GM18909 (cell line): ENCODE results near the gene ASXL2.

Experiments
- ATAC-seq: cut with Tn5 transposase; IDR thresholded peaks from one replicate; pipeline ENCODE4 v1.9.1; 2021; ENCODE audit warnings: mild to moderate bottlenecking; ENCODE audit not compliant: unreplicated experiment, poor library complexity

The ASXL2 gene

GRCh38 chr2:25809646-25810045, 68.6 kb downstream of the ASXL2 start:
- no peak for ATAC-seq

- ATAC-seq = no peak
Measured at GRCh38 chr2:25808006-25808383, 70.3 kb downstream of the ASXL2 start.

GRCh38 chr2:25806941-25807340, 71.3 kb downstream of the ASXL2 start:
- no peak for ATAC-seq

- no peak for ATAC-seq
Measured at GRCh38 chr2:25805987-25806386, 72.3 kb downstream of the ASXL2 start.

GRCh38 chr2:25804338-25804737, 73.9 kb downstream of the ASXL2 start:
- no peak for ATAC-seq

GRCh38 chr2:25799301-25799700, 79.0 kb downstream of the ASXL2 start:
- no peak for ATAC-seq

GRCh38 chr2:25797620-25798488, 80.4 kb downstream of the ASXL2 start:
- no peak for ATAC-seq

GRCh38 chr2:25794544-25795276, 83.6 kb downstream of the ASXL2 start:
- peak; percentile 62 for ATAC-seq

GRCh38 chr2:25790074-25790790, 88.1 kb downstream of the ASXL2 start:
- ATAC-seq = no peak

GRCh38 chr2:25788457-25788856, 89.8 kb downstream of the ASXL2 start:
- ATAC-seq = no peak

GRCh38 chr2:25787020-25787419, 91.3 kb downstream of the ASXL2 start:
- no peak for ATAC-seq

GRCh38 chr2:25784404-25784803, 93.9 kb downstream of the ASXL2 start:
- ATAC-seq = no peak

- no peak for ATAC-seq
Measured at GRCh38 chr2:25777077-25777476, 101.2 kb downstream of the ASXL2 start.

- ATAC-seq = no peak
Measured at GRCh38 chr2:25772078-25772477, 106.2 kb downstream of the ASXL2 start.

- ATAC-seq = no peak
Measured at GRCh38 chr2:25763575-25763974, 114.7 kb downstream of the ASXL2 start.

GRCh38 chr2:25760297-25760696, 118.0 kb downstream of the ASXL2 start:
- ATAC-seq = no peak

GRCh38 chr2:25758348-25758747, 119.9 kb downstream of the ASXL2 start:
- ATAC-seq = no peak

- ATAC-seq = no peak
Measured at GRCh38 chr2:25757906-25758305, 120.4 kb downstream of the ASXL2 start.

- ATAC-seq = no peak
Measured at GRCh38 chr2:25756536-25756935, 121.8 kb downstream of the ASXL2 start.

GRCh38 chr2:25749676-25750075, 128.6 kb downstream of the ASXL2 start:
- ATAC-seq = no peak

- ATAC-seq = no peak
Measured at GRCh38 chr2:25744055-25744454, 134.2 kb downstream of the ASXL2 start.
